ENCODE data around the gene NWD2.
A peak's percentile ranks its signal among the peaks of the same experiment; 100 is the strongest.

Gene NWD2

DNA sequence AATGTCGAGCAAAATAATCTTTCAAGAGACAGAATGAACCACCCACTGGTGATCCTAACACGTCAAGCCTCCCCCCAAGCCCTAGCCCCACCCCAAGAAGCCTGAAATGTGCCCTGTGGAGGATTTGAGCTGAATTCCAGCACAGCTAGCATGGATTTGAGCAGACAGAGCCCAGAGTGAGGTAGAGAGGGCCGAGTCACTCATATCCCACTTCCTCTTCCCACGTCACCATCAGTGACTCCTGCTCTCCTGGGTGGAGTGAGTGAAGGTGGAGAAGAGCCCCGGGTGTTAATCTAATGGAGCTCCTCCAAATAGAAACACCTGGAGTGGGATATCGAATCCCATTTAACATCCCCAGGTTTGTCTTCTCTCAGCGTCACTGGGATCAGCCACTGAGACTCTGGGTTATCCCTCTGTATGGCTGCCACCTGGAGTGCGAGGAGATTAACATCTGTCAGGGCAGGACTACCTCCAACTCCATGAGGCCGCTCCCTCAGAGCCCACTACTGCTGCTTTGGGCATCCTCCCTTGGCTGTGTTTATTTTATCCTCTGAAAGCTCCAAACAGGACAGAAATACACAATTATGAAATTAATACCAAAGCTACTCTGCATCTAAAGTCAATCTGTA, 136.6 kb downstream of the NWD2 start:
- H3K9ac ChIP-seq (ENCODE audit: low read length): no peak overlapping the region
- no peaks in the 10 kb centered on the region for H3K36me3 ChIP-seq (ENCODE audit: low read length)
- H3K9me2 ChIP-seq (replicated peaks; ENCODE audit: insufficient read depth, low read length): no peaks in the 10 kb centered on the region
- no peak overlapping the region for H3K4me2 ChIP-seq (ENCODE audit: low read depth, low read length, poor library complexity, severe bottlenecking)
- H3K27ac ChIP-seq (ENCODE audit: low read depth, low read length): no peak overlapping the region
- H3F3A ChIP-seq (ENCODE audit: insufficient read depth): no peaks in the 10 kb centered on the region
- H2AFZ ChIP-seq (ENCODE audit: low read depth, low read length, severe bottlenecking): no peak overlapping the region
- no peak overlapping the region for H3K4me3 ChIP-seq (ENCODE audit: insufficient read depth, low read length, poor library complexity, severe bottlenecking)
- H4K20me1 ChIP-seq (ENCODE audit: low read depth, low read length): no peaks in the 10 kb centered on the region
- no peak for TF ChIP-seq EZH2phosphoT487 (conservative IDR thresholded peaks at IDR 0.05; ENCODE audit: low read length)
- no peak for TF ChIP-seq CTCF (IDR thresholded peaks at IDR 0.05; ENCODE audit: insufficient read depth, low read length, poor library complexity, severe bottlenecking)
- no peaks in the 10 kb centered on the region for H3K9me3 ChIP-seq (ENCODE audit: insufficient read depth, low read length)
- H3K79me2 ChIP-seq (ENCODE audit: insufficient read depth, low read length): no peaks in the 10 kb centered on the region
- no peaks in the 10 kb centered on the region for H3K27me3 ChIP-seq (ENCODE audit: low read length)

DNA sequence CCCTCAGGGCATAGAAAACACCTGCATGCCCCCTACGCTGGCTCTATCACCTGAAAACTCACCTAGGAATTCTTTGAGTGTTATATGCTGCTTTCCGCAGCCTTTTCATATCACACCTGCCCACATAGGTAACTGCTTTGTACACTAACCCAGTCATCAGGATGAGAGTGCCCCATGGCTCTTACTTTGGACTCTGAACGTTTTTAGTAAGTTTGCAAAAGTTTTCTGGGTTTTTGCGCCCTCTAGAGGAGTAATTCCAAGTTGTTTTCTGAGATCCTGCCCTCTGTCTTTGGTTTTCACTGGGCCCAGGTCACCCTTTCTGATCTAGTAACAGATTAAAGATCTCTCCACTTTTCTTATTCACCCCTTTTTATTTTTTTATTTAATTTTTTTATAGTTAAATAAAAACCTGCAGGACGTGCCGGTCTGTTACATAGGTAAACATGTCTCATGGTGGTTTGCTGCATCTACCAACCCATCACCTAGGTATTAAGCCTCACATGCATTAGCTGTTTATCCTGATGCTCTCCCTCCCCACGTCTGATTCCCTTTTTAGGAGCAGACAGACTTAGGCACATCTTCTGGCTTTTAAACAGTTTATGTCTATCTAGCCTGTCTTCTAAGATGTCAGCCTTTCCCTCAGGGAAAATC, 139.2 kb downstream of the NWD2 start:
- H3K27ac ChIP-seq (ENCODE audit: low read depth, low read length): no peak overlapping the region
- no peaks in the 10 kb centered on the region for H3K36me3 ChIP-seq (ENCODE audit: low read length)
- no peak overlapping the region for H2AFZ ChIP-seq (ENCODE audit: low read depth, low read length, severe bottlenecking)
- H3F3A ChIP-seq (ENCODE audit: insufficient read depth): no peaks in the 10 kb centered on the region
- no peaks in the 10 kb centered on the region for H3K27me3 ChIP-seq (ENCODE audit: low read length)
- H3K4me3 ChIP-seq (ENCODE audit: insufficient read depth, low read length, poor library complexity, severe bottlenecking): no peak overlapping the region
- no peaks in the 10 kb centered on the region for H4K20me1 ChIP-seq (ENCODE audit: low read depth, low read length)
- TF ChIP-seq CTCF (IDR thresholded peaks at IDR 0.05; ENCODE audit: insufficient read depth, low read length, poor library complexity, severe bottlenecking) (peak; percentile 47), EZH2phosphoT487 (conservative IDR thresholded peaks at IDR 0.05; ENCODE audit: low read length) (no peak)
- no peaks in the 10 kb centered on the region for H3K9me2 ChIP-seq (replicated peaks; ENCODE audit: insufficient read depth, low read length)
- no peak overlapping the region for H3K9ac ChIP-seq (ENCODE audit: low read length)
- H3K79me2 ChIP-seq (ENCODE audit: insufficient read depth, low read length): no peaks in the 10 kb centered on the region
- no peak overlapping the region for H3K4me2 ChIP-seq (ENCODE audit: low read depth, low read length, poor library complexity, severe bottlenecking)
- H3K9me3 ChIP-seq (ENCODE audit: insufficient read depth, low read length): no peaks in the 10 kb centered on the region

- Histone ChIP-seq H2AFZ (ENCODE audit: low read depth, low read length, severe bottlenecking) (no peak overlapping the region), H3F3A (ENCODE audit: insufficient read depth) (no peaks in the 10 kb centered on the region), H3K36me3 (ENCODE audit: low read length) (no peaks in the 10 kb centered on the region), H3K9ac (ENCODE audit: low read length) (no peak overlapping the region), H3K9me2 (replicated peaks; ENCODE audit: insufficient read depth, low read length) (no peaks in the 10 kb centered on the region), H3K4me3 (ENCODE audit: insufficient read depth, low read length, poor library complexity, severe bottlenecking) (no peak overlapping the region), H3K79me2 (ENCODE audit: insufficient read depth, low read length) (no peaks in the 10 kb centered on the region), H3K9me3 (ENCODE audit: insufficient read depth, low read length) (no peaks in the 10 kb centered on the region), H3K27ac (ENCODE audit: low read depth, low read length) (no peak overlapping the region), H3K4me2 (ENCODE audit: low read depth, low read length, poor library complexity, severe bottlenecking) (no peak overlapping the region), H3K27me3 (ENCODE audit: low read length) (no peaks in the 10 kb centered on the region), H4K20me1 (ENCODE audit: low read depth, low read length) (no peaks in the 10 kb centered on the region)
- TF ChIP-seq EZH2phosphoT487 (conservative IDR thresholded peaks at IDR 0.05; ENCODE audit: low read length): no peak
- TF ChIP-seq CTCF (IDR thresholded peaks at IDR 0.05; ENCODE audit: insufficient read depth, low read length, poor library complexity, severe bottlenecking): no peak
Observed at GRCh38 chr4:37385424-37385823, 140.9 kb downstream of the NWD2 start.

Data from SU-DHL-6 (cell line).